Stimulated activated CD4-positive, alpha-beta T cell treated with anti-CD3 and anti-CD28 coated beads, Interleukin-12 subunit alpha, Interleukin-12 subunit beta, amount 100 ng/mL, for 48 hours (primary cell): Measurements from ENCODE around the gene CUEDC1.
"Not testable (repeated sequence)": the region's sequence is repeated elsewhere in the genome, so short reads cannot be mapped to it uniquely, and the experiment has no call there.

Experiments used
- DNase-seq, 3 donors: peaks; one replicate each; pipeline ENCODE4 v3.0.0-alpha.2; 2020; ENCODE audit warnings: low read depth in 2 of 3, low spot score in 1 of 3

The CUEDC1 gene

DNA sequence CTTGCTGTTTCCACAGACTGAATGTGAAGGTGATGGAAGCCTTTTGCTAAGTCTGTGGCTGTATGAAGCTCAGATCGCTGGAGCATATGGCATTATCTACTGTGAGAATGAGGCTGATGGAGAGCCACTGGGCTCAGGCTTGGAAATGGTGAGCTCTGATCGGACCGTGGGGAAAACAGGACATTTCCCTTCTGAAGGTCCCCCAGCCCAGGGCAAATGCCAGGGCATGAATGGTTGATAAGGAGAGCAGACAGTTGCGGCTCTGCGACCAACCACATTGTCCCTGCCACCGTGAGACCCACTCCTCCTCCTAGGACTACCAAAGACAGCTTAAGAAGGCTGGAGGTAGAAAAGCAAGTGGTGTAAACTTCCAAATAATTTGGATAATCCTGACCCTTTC is 4.7 kb upstream of the CUEDC1 start:
- DNase-seq, result no peak

DNA sequence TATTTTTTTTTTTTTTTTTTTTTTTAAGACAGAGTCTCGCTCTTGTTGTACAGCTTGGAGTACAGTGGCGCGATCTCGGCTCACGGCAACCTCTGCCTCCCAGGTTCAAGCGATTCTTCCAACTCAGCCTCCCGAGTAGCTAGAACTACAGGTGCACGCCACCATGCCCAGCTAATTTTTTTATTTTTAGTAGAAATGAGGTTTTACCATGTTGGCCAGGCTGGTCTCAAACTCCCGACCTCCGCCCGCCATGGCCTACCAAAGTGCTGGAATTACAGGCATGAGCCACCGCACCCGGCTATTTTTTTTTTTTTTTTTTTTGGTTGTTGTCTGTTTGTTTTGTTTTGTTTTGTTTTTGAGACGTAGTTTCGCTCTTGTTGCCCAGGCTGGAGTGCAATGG is 3.2 kb upstream of the CUEDC1 start:
- not testable (repeated sequence) for DNase-seq

DNA sequence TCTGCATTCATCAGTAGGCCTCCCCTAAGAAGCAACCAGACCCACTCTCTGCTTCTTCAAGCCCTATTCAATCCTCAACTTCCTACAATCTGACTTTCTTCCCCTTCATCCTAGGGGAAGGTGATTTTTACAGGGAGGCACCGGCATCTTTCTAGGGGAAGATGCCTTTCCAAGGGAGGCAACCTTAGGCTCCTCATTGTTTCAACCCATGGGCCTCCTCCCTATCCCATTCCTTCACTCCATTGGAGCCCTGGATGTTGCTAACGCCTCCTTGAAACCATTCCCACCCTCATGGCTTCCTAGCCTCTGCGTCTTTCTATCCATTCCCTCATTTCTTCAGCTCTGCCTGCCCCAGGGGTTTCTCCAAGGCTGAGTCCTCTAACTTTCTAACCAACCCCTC is 2.7 kb upstream of the CUEDC1 start:
- no peak for DNase-seq

DNA sequence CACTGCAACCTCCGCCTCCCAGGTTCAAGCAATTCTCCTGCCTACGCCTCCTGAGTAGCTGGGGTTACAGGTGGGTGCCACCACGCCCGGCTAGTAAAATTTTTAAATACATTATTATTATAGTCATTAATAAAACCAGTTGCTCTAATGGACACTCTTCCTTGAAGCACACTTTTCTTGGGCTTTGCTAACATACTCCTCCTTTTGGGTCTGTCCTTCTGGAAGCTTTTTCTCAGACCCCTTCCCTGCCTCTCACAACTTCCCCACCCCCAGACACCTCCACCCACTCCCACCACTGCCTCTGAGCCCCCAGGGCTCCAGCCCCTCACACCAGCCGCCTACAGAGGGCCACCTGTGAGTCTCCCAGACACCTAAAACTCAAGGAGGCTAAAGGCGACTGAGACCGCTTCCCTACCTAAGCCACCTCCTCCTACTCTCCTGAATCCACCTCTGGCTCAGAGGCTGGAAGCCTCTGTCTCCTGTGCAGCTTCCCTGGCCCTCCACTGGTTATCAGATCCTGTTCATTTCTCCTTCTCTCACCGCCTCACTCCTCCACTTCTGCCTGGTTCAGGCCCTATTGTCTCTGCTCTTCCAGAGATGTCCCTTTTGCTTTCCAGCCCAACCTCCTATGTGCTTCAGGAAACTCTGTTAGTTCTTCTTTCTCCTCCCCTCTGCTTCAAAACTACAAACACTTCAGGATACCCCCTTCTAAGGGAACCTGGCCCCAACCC is 2.1 kb upstream of the CUEDC1 start:
- DNase-seq, result no peak

DNA sequence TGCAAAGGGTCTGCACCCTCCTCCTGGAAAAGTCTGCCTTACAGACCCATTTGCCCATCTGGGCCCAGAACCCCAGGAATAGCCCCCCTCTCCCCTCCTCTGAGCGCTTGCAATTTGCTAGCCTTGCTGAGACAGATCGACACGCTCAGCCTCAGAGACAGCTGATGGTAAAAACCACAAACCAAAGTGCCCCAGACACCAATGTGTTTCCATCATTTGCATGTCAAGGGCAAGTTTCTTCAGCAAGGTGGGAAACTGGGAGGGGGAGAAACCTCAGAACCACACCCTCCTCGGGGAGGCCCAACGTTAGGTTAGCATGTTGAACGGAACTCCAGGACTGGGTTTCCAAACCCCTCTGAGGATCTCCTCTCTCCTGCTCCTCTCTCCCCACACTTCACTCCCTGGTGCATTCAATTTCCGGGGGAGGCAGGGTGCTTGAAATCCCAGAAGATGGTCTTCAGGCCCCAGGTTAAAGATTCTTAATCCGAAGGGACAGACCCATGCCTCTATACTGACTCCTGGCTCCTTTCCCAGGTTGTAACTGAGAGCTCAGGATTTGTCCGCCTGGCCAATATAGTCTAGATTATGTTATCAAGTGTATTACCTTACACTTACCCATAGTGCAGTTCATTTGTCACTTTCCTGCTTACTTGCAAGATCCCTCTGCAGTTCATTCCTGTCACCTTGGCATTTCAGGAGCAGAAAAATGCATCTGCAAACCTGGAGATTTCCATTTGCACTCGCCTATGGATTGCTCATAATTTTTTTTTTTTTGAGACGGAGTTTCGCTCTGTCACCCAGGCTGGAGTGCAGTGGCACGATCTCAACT is 1.3 kb upstream of the CUEDC1 start:
- peak in 1 of 3 donors; percentile 25 for DNase-seq

DNA sequence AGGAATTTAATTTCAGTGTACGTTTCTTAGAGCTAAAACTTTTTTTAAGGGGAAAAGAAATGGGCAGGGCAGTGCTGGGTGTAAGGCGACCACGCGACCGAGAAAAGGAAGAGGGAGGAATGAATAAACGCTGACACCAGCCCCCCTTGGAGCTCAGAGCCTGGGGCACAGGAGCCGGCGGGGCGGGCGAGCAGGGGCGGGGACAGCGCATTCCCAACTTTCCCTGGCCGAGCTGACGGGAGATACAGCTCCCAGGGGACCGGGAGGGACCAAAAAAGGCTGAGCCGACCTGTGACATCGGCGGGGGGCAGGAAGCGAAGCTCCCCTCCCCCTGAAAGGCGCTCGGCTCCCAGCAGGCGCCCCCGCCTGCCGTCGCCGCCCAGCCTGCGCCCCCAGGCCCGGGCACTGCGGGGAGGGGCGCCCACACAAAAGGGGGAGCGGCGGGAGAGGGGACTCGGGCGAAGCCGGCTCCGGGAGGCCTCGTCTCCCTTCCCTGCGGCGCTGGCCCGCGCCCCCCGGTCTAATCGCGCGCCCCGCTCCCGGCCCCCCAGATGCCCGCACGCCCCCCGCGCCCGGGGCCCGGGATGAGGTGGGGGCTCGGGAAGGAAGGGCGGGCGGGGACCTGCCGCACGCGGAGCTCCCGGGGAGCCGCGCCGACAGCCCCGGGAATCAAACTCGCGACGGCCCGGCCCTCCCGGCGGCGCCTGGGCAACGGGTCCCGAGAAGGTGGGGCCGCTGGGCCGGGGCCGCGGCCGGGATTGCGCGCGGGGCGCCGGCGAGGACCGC is 622 bp downstream of the CUEDC1 start:
- DNase-seq, result no peak

DNA sequence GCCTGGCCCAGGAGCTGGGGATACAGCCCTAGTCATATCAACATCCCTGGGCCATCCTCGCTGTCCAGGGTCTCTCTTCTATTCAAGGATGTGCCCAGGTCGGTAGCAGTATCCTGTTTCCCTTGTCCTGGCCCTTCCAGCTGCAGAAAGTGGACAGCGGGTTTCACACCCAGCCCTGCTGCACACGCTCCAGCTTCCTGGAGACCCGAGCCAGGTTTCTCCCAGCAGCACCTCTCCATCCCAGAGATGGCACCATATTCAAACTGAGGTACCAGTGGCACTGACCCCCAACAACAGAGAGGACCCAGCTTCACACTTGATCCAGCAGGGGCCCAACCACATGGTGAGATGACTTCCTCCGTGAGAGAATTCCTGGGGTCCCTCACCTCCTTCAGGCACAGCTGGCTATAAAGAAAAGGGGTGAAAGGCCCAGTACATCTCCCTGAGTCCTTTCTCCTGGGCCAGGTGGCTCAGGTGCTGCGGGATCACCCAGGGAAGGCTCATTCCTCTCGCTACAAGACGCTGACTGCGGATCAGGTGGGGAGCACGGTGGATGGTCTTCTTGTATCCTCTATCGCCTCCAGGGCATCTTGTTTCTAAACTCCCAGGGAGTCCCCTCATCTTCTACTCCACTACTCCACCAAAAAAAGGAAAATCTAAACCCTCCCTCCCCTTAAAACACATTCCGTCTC is 1.4 kb downstream of the CUEDC1 start:
- DNase-seq, result no peak

DNA sequence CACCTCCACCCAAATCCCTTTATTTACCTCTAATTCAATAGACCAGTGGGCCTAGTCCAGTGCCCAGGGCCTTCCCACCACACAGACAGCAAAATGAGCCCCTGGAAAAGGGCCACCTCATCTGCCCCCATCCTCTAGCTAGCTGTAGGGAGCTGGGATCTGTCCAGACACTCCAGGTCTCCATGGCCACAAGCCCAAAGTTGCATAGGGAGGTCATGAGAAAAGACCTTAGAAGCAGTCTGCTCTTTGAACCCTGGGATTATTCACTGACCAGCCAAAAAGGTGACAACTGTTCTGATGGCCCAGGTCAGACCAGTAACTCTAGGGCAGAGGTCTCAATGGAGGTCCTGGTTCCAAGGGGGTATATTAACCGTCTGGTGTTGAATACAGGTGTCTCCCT is 2.0 kb downstream of the CUEDC1 start:
- no peak for DNase-seq

DNA sequence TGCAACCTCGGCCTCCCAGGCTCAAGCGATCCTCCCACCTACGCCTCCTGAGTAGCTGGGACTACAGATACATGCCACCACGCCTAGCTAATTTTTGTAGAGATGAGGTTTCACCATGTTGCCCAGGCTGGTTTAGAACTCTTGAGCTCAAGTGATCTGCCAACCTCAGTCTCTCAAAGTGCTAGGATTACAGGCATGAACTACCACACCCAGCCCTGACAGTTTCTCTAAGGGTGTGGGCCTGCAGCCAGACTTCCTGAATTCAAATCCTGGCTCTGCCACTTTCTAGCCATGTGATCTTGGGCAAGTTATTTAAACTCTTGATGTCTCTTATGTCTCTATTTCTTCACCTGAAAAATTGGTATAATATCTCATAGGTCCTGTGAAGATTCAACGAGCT is 5.6 kb downstream of the CUEDC1 start:
- DNase-seq, result no peak

DNA sequence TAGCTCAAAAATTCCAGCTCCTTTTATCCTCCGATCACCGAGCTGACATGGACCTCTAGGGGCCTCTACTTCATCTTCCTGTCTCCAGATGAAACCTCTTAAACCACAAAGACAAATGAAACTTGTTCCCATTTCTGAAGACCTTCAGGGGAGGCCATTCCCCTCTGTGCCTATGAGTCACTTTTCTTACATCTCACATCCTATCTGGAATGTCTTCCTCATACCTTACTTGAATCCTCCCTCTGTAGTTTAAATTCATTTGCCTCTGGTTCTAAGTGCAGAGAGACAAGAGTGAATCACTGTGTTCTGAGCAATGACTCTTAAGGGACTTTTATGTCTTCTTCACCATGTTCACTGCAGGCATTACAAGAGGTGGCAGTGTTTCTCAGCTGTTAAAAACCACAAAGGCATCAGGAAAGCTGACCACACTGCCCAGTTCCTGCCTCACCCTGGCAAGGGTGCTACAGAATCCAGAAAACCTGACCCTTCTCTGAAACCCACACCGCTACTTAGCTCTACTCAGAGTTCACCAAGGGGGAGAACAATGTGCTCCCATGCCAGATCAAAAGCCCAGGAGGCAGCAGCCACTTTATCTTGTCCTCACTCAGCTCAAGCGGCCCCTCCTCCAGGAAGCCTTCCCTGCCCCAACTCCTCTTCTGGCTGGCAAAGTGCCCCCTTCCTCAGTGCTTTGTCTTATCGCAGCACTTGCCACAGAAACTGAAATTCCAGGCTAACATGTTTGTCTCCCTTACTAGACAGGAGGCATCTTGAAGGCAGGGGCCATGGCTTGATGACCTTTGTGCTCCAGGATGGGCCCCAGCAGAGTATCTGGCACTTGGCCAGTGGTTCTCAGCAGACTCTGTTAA is 6.4 kb downstream of the CUEDC1 start:
- no peak for DNase-seq

DNA sequence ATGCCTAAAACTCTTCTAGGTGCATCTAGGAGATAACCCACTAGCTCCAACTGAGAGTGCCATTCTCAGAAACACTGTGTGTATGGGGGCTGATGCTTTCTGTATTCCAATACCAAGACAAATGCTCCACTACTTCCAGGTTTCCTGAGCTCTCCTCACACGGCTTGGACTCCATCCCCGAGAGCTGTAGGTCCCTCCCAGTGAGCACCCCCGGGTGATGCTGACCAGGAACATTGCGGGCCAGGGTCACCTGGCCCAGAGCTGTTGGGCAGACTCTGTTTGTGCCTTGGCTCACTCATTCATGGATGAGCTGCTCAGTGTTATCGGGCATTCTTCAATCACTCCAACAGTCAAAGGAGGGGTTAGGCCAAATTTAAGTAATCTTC is 7.0 kb downstream of the CUEDC1 start:
- DNase-seq, result no peak

DNA sequence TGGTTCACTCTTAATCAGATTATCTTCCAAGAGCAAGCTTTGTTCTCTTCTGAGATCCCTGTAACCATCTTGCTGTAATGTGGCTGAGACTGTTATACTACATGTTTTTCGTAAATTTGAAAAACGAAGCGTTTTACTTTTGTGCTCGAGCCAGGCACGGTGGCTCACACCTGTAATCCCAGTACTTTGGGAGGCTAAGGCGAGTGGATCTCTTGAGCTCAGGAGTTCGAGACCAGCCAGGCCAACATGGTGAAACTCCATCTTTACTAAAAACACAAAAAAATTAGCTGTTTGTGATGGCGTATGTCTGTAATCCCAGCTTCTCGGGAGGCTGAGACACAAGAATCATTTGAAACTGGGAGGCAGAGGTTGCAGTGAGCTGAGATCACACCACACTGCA is 7.8 kb downstream of the CUEDC1 start:
- DNase-seq, result no peak

DNA sequence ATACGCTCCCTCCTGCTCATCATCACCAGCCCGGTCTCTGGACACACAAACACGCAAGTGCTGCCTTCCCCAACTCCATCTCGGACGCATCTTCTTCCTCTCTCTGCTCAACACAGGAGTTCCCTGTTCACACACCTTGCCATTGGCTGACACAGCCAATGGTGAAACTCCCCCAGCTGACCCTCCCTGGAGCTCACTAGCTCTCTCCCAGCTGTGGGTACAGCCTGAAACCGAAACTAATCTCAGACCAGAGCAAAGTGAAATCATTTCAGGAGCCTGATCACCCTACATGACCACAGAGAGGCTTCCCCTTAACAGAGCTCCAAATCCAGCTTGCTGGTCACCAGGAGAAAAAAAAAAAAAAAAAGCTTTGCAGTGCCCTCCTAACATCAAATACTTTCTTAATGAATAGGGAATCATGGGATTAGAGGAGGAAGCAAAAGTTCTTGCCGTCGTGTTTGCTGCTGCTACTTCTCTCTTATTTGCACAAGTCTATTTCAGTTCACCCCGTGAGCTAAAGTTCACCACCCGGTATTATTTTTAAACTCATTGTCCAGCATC is 8.3 kb downstream of the CUEDC1 start:
- no peak for DNase-seq

DNA sequence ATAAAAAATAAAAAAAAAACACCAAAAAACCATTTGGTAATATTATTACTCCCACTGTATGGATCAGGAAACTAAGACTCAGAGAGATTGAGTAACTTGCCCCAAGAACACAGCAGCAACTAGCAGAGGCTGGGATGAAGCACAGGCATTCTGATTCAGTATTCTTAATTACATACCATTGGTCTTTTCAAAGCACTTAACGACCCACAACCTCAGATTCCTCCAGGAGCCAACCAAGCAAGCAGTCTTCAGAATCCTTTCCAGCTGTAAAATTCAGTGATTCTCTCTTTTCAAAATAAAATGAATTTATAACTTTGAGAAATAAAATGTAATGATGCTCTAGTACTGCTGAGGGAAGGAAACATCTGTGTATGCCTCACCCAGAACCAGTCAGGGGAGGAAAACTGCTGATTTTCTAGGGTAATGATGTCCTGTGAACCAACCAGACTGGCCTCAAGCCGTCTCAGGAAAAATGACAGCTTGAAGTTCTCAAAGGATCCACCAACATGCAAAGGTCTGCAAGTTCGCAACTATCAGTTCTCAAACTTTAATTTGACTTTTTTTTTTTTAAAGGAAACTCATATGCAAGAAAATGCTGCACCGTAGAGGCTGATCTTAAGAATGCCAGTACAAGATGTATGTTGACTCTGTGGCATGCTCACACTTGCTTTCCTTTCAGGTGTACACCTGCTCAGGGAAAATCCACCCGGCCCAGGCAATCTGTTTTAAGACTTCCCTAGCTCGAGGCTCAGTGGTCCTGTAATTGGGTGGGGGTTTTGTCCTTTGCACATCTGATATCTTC is 9.0 kb downstream of the CUEDC1 start:
- DNase-seq, result no peak

DNA sequence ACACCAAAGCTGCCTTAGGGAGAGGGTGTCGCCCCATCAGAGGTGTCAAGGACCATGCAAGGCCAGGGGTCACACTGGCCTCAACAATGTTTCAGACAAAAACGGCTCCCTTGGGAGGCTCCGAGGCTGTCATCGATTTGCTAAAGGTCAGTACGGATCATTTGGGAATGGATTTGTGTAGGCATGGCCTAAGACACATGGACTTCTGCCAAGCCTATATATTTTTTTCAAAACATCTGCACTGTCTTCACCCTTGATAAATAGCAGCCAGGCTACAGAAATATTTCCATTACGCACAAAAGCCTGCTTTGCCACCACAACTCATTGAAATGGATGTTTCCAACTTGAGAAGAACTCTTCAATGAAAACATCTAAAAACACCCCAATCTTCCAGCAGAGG is 10.3 kb downstream of the CUEDC1 start:
- no peak for DNase-seq

DNA sequence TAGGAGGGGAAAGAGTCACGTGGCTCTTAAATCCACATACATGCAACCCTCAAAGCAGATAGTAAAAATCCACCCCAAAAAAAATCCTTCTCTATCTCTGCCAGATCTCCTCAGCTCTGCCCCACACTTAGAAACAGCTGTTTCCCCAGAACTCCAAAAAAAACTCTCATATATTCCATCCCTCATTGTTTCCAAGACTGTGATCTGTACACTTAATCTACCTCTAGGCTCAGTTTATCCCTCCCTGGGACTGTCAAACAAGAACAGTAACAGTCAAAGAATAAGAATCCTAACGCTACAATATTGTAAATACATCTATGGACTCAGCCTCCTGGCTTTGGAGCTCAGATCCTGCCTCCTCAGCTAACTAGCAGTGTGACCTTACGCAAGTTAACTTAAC is 11.6 kb downstream of the CUEDC1 start:
- no peak for DNase-seq

DNA sequence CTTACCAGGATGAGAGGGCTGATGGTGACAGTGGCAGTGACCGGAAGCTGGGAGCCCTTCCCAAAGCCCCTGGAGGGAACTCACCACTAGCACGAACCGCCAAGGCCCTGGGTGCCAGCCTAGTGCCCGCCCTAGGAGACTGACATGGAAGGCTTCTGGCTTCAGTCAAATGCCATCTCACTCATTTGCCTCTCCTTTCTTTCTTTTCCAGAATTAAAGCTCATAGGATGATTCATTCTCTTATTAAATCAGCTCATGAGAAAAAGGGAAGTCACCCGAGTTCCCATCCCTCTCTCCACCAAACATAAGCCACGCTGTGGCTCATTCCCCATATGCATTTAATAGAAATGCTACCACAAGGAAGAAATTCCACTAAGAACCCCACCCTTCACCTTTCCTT is 12.1 kb downstream of the CUEDC1 start:
- DNase-seq, result no peak

DNA sequence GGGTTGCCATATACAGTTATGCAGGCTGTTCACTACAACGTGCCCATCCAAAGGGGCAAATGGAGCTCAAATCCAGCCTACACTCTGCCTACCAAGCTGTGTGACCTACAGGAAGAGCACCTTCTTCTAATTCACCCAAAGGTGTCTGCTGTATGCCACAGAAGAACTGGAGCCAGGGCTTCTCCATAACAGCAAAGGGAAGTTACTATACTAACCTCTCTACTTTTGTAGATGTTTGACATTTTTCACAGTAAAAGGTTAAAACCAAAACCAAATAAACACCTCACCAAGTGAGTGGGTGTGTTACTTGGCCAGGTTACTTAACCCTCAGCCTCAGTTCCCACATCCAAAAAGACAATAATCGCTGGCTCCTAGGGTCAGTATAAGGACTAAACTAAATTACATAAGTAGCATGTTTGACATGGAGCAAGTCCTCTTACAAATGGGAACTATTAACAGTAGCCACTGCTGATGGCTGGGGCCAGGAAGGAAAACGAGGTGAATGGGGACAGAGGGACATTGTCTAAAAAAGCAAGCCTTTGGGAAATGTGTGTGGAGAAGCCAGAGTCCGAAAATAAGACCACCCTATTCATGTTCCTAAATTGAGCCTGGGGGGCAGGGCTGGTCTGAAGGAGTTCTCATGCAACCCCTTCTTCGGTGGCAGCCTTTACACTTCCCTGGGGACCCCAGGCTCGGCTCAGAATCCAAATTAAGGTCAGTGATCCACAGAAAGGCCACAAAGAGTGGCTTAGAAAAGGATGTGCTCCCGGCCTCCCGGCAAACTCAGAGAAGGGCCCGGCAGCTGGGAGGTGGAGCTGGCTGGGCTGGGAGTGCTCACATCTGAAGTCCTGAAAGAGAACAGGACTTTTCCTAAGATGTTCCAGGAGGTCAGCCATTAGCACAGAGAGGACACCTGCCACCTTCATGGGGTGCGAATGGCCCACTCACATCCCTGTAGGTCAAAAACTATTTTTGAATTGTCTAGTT is 13.5 kb downstream of the CUEDC1 start:
- DNase-seq, result no peak
